ENCODE measurements around the gene ACER3.
A peak's percentile ranks its signal among the peaks of the same experiment; 100 is the strongest.
"Not testable (repeated sequence)": the region's sequence is repeated elsewhere in the genome, so short reads cannot be mapped to it uniquely, and the experiment has no call there.

ACER3 gene

GRCh38 chr11:76919887-76920746 lies 59.4 kb downstream of the ACER3 start:
- peak; percentile 7 to 21 for DNase-seq (ENCODE audit: low read depth in 2 of 2)

GRCh38 chr11:76927160-76927559 lies 66.4 kb downstream of the ACER3 start:
- no peak for DNase-seq (ENCODE audit: low read depth in 2 of 2)

GRCh38 chr11:76935042-76935441 lies 74.3 kb downstream of the ACER3 start:
- DNase-seq (ENCODE audit: low read depth in 2 of 2), result no peak

GRCh38 chr11:76939219-76939631 lies 78.5 kb downstream of the ACER3 start:
- no peak for DNase-seq (ENCODE audit: low read depth in 2 of 2)

GRCh38 chr11:76944225-76944624 lies 83.5 kb downstream of the ACER3 start:
- no peak for DNase-seq (ENCODE audit: low read depth in 2 of 2)

GRCh38 chr11:76946223-76946622 lies 85.5 kb downstream of the ACER3 start:
- no peak for DNase-seq (ENCODE audit: low read depth in 2 of 2)

- no peak for DNase-seq (ENCODE audit: low read depth in 2 of 2)
These were observed 86.5 kb downstream of the ACER3 start for GRCh38 chr11:76947190-76947589.

GRCh38 chr11:76947800-76948199 lies 87.1 kb downstream of the ACER3 start:
- no peak for DNase-seq (ENCODE audit: low read depth in 2 of 2)

GRCh38 chr11:76955459-76956114 lies 94.9 kb downstream of the ACER3 start:
- no peak for DNase-seq (ENCODE audit: low read depth in 2 of 2)

- no peak for DNase-seq (ENCODE audit: low read depth in 2 of 2)
These were observed 102.1 kb downstream of the ACER3 start for GRCh38 chr11:76962583-76963416.

GRCh38 chr11:76963417-76964168 lies 102.9 kb downstream of the ACER3 start:
- not testable (repeated sequence) for DNase-seq (ENCODE audit: low read depth in 2 of 2)

GRCh38 chr11:76972051-76972450 lies 111.3 kb downstream of the ACER3 start:
- no peak for DNase-seq (ENCODE audit: low read depth in 2 of 2)

- no peak for DNase-seq (ENCODE audit: low read depth in 2 of 2)
These were observed 113.6 kb downstream of the ACER3 start for GRCh38 chr11:76974179-76974891.

- DNase-seq (ENCODE audit: low read depth in 2 of 2), result no peak
These were observed 114.8 kb downstream of the ACER3 start for GRCh38 chr11:76975513-76975912.

GRCh38 chr11:76977791-76978190 lies 117.1 kb downstream of the ACER3 start:
- no peak for DNase-seq (ENCODE audit: low read depth in 2 of 2)

GRCh38 chr11:76978239-76978638 lies 117.5 kb downstream of the ACER3 start:
- DNase-seq (ENCODE audit: low read depth in 2 of 2), result no peak

- no peak for DNase-seq (ENCODE audit: low read depth in 2 of 2)
These were observed 118.1 kb downstream of the ACER3 start for GRCh38 chr11:76978818-76979217.

GRCh38 chr11:76980196-76980595 lies 119.5 kb downstream of the ACER3 start:
- DNase-seq (ENCODE audit: low read depth in 2 of 2), result no peak

- no peak for DNase-seq (ENCODE audit: low read depth in 2 of 2)
These were observed 124.0 kb downstream of the ACER3 start for GRCh38 chr11:76984743-76985142.

GRCh38 chr11:76987203-76987602 lies 126.5 kb downstream of the ACER3 start:
- no peak for DNase-seq (ENCODE audit: low read depth in 2 of 2)

GRCh38 chr11:76990628-76991027 lies 129.9 kb downstream of the ACER3 start:
- no peak for DNase-seq (ENCODE audit: low read depth in 2 of 2)

Data from activated CD8-positive, alpha-beta memory T cell treated with anti-CD3 and anti-CD28 coated beads for 4 hours (primary cell).